GM19324 (cell line): Measurements from ENCODE around the gene MLH3.
"Not testable (repeated sequence)": the region's sequence is repeated elsewhere in the genome, so short reads cannot be mapped to it uniquely, and the experiment has no call there.

Experiments
- ATAC-seq: cut with Tn5 transposase; IDR thresholded peaks from one replicate; pipeline ENCODE4 v1.9.1; 2021; ENCODE audit warnings: mild to moderate bottlenecking, moderate library complexity; ENCODE audit not compliant: unreplicated experiment, low FRiP score

Gene MLH3

GRCh38 chr14:75067765-75068164 lies 16.5 kb upstream of the MLH3 start:
- ATAC-seq: not testable (repeated sequence)

GRCh38 chr14:75067212-75067611 lies 15.9 kb upstream of the MLH3 start:
- ATAC-seq: no peak

DNA sequence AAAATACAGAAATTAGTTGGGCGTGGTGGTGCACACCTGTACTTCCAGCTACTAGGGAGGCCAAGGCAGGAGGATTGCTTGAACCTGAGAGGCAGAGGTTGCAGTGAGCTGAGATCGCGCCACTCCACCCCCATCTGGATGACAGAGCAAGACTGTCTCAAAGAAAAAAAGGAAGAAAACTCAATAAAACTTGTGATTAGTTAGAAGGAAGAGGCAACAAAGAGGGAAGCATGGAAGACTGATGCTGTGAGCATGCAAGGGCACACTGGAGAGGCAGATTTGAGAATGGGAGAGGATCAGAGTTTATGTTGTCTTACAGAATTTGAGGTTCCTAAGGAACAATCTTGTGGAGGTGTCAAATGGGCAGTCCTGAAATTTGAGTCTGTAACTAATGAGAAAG lies 15.4 kb upstream of the MLH3 start:
- ATAC-seq: no peak

- ATAC-seq: peak; percentile 10
Measured at GRCh38 chr14:75064205-75064567, 12.9 kb upstream of the MLH3 start.

DNA sequence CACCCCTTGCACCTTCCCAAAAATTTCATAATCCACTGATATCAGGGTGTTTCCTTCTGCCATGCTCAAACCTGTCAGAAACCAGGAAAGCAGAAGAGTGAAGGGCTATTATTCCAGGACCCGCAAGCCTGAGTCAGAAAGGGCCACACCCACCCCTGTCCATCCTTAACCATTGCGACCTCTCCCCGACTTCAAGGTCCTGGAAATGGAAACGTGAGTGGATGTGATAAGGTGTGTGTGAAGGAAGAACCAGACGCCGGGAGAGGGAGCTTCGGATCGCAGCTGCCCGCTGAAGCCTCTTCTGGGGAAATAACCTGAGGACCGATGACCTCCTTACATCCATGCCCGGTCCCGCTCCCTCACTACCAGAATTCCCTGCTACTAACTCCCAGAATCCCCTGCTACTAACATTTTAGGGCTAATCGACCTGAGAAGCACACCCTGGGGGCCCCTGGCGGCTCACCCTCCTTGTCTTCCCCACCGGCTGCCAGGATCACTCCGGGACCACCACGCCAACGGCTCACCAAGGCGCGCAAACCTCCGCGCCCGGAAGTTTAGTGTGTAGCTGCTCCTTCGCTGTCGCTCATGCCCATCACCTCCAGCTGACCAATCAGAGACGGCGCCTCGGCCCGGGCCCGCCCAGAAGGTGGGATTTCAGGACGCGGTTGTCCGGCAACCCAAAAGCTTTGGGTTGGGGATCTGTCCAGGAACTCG lies 12.4 kb upstream of the MLH3 start, which contains the start of gene ACYP1:
TSS of gene ACYP1 (minus strand) at position 534 of the 714 bp plus-strand sequence. CDS start at position 63, 471 bp downstream.
- ATAC-seq: peak; percentile 96

GRCh38 chr14:75063013-75063412 lies 11.7 kb upstream of the MLH3 start:
- ATAC-seq: no peak

DNA sequence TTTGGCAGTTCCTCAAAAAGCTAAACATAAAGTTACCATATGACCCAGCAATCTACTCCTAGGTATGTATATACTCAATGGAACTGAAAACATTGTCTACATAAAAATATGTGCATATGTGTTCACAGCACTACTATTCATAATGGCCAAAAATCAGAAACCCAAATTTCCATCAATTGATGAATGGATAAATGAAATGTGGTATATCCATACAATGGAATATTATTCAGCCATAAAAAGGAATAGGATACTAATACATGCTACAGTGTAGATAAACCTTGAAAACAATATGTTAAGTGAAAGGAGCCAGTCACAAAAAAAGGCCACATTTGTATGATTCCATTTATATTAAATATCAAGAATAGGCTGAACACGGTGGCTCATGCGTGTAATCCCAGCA lies 9.2 kb upstream of the MLH3 start:
- no peak for ATAC-seq

DNA sequence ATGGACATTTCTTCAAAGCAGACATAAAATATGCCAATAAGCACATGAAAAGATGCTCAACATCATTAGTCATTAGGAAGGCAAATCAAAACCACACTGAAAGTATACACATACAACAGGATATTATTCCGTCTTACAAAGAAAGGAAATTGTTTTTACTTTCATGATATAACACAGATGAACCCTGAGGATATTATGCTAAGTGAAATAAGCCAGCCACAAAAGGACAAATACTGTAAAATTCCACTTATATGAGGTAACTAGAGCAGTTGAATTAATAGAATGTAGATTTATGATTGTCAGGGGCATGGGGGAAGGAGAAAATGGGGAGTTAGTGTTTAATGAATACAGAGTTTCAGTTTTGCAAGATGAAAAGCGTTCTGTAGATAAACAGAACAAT lies 8.4 kb upstream of the MLH3 start:
- ATAC-seq: no peak

DNA sequence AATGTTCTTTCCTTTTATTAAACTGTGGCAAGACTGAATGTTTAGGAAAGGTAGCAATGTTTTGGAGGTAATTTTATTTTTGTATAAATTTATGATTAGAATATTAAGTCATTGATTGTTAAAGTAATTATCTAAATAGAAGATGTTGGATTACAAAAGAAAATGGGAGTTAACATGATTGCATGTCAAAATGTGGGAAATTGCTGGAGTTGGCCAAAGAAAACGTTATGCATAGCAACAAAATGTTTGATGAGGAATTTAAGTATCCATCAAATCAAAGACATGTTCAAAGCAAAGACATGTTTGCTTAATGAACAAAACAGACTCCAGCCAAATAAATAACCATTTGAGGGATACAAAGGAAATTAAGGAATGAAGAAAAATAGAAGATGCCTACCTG lies 3.2 kb upstream of the MLH3 start:
- no peak for ATAC-seq

GRCh38 chr14:75053396-75054291 lies 2.4 kb upstream of the MLH3 start:
- ATAC-seq: no peak

- ATAC-seq: no peak
Measured at GRCh38 chr14:75051556-75051899, 261 bp upstream of the MLH3 start.

DNA sequence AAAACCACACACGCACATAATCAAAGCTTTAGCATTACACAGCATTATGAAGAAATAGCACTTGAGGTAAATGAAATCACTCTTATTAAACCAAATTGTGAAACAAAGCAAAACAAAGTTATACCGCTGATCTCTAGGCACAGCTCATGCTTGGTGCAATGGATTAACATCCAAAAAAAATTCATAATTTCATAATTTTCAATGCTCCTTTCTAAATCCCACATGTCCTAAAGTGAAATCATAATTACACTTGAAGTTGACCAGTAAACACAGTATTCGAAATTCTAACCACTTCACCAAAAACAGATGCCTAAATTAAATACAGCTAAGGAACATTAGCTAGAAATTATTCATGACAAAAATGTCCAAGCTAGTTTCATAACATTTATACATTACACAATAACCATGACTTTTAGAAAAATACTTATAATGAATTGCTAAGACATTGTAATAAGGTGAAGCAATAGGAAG lies 1.5 kb downstream of the MLH3 start:
- ATAC-seq: no peak

- ATAC-seq: no peak
Measured at GRCh38 chr14:75049136-75049535, 2.1 kb downstream of the MLH3 start.

- no peak for ATAC-seq
Measured at GRCh38 chr14:75048101-75048500, 3.2 kb downstream of the MLH3 start.

DNA sequence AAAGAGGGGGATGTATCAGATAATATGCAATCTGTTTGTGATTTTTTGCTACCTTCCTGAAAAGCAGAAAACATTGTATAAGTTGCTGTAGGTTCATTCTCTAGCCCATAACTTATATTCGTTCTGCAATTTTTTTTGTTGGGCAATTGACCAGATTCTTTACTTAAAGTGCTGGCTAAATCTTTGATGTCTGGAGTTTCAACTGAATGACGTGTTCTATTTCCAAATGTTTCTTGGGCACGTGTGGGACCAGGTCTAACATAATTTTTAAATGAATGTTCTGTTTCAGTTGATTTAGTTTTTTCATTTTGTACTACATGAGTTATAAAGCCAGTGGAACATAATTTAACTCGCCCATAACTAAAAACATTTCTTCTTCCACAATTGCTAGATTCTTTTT lies 3.8 kb downstream of the MLH3 start:
- ATAC-seq: no peak

DNA sequence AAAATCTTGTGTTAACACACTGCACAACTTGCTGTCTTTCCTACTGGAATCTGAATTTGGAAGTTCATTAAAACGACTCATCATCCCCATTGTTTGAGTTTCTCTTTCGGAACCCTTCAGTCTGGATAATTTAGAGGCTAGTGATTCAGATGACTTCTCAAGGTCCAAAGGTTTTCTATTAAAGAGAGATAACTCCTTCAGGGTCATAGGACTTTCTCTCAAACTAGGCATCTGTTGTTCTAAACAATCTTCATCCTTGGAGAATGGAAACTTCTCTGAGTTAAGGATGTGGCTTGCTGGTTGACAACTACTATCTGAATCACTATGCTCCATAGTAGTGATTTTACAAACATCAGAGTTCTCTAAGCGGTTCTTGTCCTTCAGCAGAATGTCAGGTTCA lies 4.4 kb downstream of the MLH3 start:
- no peak for ATAC-seq

DNA sequence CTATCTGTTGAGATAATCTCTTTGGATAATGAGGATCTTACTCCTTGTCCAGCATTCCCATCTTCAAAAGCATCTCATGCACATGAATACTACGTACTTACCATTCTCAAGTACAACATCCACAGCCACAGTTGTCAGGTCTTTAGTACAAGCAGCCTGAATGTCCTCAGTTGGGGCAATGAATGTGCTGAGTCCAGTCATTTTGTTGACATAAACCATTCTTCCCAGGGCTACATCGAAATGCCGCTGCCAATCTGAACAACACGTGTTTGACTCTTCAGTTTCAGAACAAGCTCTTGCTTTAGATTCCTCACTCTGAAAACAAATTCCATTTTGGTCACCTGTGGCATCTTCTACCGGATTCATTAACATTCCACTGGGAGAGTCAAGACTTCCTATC lies 5.0 kb downstream of the MLH3 start:
- ATAC-seq: no peak

- ATAC-seq: no peak
Measured at GRCh38 chr14:75044752-75045151, 6.5 kb downstream of the MLH3 start.

- ATAC-seq: no peak
Measured at GRCh38 chr14:75044322-75044721, 6.9 kb downstream of the MLH3 start.

GRCh38 chr14:75042035-75042434 lies 9.2 kb downstream of the MLH3 start:
- ATAC-seq: no peak

GRCh38 chr14:75041613-75042012 lies 9.7 kb downstream of the MLH3 start:
- ATAC-seq: no peak

GRCh38 chr14:75040959-75041358 lies 10.3 kb downstream of the MLH3 start:
- no peak for ATAC-seq
